ENCODE measurements around the gene PEX10.

The PEX10 gene

GRCh38 chr1:2376261-2376741, 36.1 kb downstream of the PEX10 start:
- no peak for DNase-seq (ENCODE audit: low read depth in 1 of 2, low spot score in 1 of 2)

- no peak for DNase-seq (ENCODE audit: low read depth in 1 of 2, low spot score in 1 of 2)
Observed at GRCh38 chr1:2375923-2376260, 36.5 kb downstream of the PEX10 start.

DNA sequence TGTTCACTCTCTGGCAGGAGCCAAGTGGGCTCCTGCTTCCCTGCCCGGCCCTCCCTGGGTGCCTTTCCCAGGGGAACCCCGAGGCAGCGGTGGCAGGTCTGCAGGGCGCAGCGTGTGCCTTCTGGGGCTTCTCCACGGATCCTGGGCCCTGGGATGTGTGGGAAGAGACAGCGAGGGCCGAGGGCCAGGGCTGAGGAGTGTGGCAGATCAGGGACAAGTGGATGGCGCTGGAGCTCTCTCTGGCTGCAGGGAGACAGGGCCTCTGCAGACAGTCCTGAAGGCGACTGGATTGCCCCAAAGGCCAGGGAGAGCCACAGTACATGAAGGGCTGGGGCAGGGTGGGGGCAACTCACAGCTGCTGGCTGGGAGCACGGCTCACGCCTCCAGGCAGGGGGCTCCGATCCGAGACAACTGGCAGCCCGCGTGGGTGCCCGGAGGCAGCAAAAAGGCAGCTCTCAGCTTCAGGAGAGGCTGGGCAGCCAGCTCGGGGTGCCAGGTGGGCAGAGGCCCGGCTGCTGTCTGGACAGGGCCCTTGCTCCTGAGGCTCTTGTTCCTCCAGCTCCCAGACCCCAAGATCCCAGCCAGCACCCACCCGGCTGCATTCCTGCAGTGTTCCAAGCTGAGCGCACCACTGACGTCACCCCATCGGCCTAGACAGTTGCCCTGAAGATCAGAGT, 37.0 kb downstream of the PEX10 start:
- no peak for DNase-seq (ENCODE audit: low read depth in 1 of 2, low spot score in 1 of 2)

DNA sequence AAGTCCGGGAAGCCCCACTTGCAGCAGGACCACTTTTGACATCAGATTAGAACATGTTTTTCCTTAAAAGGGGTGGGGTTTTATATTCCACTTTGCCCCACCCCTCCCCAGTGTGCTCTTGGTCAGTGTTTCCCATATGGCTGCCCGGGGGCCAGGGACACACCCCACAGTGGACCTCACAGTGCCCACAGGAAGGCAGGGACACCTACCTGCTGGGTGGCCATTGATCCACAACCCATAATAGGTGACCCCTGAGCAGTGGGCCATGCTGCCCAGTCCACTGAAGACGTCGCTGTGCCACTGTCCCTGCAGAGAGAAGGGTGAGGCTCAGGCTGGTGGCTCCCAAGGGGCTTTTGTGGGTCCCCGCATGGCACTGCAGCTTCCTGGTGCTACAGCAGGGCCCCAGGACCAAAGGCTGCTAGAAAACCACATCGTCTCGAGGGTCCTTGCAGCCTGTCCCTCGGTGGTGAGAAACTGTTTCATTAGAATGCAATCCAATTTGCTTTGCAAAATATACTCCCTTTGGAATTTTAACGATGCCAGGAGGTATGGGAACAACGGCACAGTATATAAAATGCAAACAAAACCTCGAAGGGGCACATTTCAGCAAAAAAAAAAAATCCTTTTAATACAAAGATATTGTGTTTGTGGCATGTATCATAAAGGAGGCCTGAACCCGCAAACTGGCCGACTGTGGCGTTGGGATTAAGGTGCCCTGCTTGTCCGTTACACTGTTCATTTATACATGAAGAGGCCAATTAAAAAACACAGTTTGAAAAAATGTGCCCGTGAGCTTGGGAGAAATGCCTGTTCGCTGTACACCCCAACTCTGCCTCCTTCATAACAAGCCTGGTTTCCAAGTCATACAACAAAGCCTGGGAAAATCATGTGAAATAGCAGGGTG, 37.9 kb downstream of the PEX10 start:
- DNase-seq (ENCODE audit: low read depth in 1 of 2, low spot score in 1 of 2), result no peak

DNA sequence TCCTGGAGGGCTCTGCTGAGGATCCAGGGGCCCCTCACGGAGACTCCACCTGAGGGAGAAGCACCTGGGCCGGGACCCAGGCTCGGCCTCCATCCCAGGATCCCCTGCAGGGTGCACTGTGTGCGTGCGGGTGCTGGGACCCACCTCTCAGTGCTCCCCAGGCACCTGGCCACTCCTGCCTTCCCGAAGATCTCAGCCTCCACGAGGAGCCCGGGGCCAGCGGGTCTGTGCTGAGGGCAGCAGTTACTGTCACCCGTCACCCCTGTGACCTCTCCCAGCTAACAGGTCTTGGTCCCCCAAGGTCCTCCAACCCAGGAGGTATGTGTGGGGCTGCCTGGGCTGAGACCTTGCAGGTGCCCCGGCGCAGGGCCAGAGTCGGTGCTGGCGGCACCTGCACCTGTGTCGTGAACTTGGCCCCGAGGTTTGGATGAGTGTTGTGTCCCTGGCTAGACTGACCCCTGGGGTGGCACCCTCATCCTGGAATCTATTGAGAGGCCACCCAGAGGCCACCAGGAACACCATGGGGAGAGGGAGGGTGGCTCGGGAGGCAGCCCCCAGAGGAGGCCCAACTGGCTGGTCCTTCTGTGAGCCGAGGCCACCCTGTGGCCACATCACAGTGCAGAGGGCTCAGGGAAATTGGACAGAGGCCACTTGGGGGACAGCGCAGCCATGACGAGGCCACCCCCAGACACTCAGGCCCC, 38.7 kb downstream of the PEX10 start:
- DNase-seq (ENCODE audit: low read depth in 1 of 2, low spot score in 1 of 2), result no peak

GRCh38 chr1:2372551-2373490, 39.5 kb downstream of the PEX10 start:
- no peak for DNase-seq (ENCODE audit: low read depth in 1 of 2, low spot score in 1 of 2)

DNA sequence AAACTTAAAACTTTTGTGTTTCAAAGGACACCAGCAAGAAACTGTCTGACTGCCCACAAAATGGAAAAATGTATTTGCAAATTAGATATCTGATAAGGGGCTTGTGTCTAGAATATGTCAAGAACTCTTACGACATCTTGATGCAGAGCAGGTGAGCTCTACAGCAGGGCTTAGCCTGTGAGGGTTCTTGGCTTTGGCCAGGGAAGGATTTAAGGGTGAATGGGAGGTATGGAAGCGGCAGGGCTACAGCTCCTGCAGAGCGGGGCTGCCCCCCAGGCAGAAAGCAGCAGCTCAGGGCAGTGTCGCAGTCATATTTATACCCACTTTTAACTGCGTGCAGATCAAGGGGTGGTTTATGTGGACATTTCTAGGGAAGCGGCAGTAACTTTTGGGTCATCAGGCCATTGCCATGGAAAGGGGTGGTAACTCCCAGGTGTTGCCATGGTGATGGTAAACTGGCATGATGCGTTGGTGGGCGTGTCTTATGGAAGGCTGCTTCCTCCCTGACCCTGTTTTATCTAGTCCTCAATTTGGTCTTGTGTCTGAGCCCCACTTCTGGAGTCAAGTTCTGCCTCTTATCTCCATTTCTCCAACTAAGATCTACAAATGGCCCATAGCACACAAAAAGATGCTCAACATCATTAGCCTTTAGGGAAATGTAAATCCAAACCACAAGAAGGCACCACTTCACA, 44.2 kb downstream of the PEX10 start:
- DNase-seq (ENCODE audit: low read depth in 1 of 2, low spot score in 1 of 2), result no peak

DNA sequence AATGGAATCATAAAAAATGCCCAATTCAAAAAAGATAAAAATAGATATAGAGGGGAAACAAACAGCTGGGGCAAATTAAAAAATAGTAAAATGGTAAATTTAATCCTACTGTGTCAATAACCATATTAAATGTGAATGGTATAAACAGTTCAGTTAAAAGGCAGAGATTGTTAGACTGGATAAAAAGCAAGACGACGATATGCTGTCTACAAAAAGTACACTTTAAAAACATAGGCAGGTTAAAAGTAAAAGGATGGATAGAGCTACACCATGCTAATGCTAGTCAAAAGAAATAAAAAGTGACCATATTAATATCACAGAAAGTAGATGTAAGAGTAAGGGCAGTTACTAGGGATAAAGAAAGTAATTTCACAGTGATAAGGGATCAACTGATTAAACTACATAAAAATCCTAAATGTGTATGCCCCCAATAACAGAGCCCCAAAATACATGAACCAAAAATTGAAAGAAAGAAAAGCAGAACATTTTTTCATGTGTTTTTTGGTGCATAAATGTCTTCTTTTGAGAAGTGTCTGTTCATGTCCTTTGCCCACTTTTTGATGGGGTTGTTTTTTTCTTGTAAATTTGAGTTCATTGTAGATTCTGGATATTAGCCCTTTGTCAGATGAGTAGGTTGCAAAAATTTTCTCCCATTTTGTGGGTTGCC, 48.4 kb downstream of the PEX10 start:
- DNase-seq (ENCODE audit: low read depth in 1 of 2, low spot score in 1 of 2), result no peak

- DNase-seq (ENCODE audit: low read depth in 1 of 2, low spot score in 1 of 2), result no peak
Observed at GRCh38 chr1:2360588-2361364, 51.6 kb downstream of the PEX10 start.

DNA sequence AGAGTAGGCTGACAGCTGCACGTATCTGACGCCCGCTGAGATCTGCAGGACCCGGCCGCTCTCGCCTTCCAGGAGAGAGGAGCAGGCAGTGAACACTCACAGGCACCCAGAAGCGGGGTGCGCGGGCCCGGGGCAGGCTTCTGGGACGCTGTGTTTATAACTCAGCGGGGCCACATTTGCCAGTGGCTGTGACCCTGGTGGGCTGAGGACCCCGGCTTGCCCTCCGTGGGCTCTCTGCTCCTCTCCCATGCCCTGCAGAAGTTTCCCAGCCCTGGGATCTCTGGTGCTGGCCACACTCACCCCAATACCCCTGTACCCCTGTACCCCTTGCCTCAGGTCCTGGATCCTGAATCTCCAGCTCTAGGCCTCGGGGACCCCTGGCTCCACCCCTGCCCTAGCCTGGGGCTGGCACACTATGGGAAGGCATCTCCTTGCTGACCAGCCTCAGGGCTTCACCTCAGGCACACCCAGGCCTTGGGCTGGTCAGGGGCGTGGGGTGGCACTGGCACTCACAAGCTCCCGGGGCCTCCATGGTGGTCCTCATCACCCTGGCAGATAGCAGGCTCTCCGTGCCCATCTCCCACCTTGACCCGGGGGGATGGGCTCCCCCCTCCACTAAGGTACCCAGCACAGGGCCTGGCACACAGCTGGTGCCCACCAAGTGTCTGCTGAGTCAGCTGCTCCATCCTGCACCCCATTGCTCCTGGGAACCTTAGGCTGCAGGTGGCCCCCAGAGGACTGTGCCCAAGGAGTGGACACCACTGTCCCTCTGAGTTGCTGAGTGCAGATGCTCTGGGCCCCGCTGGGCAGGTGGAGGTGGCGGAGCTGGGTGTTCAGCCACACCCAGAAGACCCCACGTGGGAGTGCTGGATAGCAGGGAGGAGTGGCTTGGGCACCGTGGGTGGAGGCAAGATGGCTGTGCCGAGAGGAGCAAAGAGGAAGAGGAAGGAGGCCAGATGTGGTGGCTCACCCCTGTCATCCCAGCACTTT, 53.4 kb downstream of the PEX10 start:
- DNase-seq (ENCODE audit: low read depth in 1 of 2, low spot score in 1 of 2), result no peak

- no peak for DNase-seq (ENCODE audit: low read depth in 1 of 2, low spot score in 1 of 2)
Observed at GRCh38 chr1:2358072-2358471, 54.3 kb downstream of the PEX10 start.

DNA sequence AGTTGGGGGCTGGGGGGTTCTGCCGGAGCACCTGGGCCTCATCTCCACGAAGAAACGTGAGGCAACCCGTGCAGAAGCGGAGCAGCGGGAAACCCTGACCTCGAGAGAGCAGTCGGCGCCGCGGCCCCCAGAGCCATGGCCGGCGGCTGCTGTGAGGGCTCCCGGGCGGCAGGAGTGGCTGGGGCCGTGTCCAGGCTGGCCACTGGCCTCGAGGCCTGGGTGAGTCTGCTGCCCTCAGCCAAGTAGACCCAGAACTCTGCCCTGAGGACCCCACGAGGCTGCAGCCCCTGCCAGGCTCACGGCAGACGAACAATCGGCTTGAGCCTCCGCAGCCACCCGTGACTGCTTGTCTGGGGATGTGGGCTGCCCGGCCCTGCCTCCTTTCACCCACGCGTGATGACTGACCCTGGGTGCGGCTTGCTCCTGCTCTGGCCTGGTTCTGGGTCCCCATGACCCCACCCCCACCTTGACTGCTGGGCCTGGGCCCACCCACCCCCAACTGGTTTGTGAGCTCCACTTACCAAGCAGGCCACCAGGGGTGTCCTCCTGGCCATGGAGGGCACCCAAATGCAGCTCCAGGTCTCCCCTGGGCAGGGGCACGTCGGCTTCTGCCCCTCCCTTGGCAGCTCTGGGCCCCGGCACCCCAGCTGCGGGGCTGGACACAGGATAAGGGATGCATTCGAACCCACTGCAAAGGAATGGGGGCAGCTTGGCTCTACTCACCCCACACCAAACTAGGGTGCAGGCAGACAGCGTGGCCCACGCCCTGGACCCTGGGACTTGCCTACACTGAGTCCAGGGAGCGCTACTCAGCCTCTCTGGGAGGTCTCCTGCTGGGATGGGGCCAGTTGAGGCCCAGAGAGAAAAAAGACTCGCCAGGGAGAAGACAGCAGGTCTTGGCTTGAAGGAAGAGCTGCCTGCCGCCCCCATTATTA, 55.2 kb downstream of the PEX10 start:
- no peak for DNase-seq (ENCODE audit: low read depth in 1 of 2, low spot score in 1 of 2)

- no peak for DNase-seq (ENCODE audit: low read depth in 1 of 2, low spot score in 1 of 2)
Observed at GRCh38 chr1:2356401-2356800, 56.0 kb downstream of the PEX10 start.

DNA sequence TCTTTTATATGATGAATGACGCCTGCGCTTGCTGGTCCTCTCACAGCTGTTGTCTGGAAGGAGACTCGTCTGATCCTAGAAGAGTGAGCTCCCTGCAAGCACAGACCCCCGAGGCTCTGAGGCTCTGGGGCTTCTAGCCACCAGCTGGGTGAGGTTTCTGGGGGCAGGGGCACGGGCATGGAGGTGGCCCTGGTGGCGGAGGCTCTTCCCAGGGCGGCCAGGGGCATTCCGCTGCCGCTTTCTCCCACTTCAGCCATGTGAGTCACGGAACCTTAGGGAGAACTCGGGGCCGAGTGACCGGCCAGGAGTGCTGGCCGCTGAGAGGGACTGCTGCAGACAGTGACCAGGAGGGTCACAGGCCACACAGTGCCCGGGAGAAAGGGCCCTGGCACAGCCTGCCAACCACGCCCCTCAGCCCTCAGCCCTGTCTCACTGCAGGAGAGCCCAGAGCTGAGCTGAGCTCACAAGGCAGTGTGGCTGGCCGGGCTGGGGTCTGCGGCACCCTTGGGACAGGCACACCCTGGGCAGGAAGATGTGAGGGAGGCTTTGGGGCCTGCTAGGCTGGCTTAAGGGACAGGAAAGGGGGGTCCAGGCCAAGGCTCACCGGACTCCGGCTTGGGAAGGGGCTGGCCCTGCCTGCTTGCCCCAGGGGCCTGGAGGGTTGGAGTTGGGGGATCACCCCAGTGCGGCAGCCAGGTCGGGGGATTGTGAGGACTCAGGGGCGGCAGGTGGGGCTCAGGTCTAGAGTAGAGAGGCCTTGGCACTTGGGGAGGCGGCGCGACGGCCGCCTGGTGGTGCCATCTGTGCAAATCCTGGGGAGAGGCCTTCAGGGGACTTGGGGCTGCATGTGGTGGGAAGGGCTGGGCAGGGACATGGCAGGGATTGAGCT, 56.7 kb downstream of the PEX10 start:
- no peak for DNase-seq (ENCODE audit: low read depth in 1 of 2, low spot score in 1 of 2)

DNA sequence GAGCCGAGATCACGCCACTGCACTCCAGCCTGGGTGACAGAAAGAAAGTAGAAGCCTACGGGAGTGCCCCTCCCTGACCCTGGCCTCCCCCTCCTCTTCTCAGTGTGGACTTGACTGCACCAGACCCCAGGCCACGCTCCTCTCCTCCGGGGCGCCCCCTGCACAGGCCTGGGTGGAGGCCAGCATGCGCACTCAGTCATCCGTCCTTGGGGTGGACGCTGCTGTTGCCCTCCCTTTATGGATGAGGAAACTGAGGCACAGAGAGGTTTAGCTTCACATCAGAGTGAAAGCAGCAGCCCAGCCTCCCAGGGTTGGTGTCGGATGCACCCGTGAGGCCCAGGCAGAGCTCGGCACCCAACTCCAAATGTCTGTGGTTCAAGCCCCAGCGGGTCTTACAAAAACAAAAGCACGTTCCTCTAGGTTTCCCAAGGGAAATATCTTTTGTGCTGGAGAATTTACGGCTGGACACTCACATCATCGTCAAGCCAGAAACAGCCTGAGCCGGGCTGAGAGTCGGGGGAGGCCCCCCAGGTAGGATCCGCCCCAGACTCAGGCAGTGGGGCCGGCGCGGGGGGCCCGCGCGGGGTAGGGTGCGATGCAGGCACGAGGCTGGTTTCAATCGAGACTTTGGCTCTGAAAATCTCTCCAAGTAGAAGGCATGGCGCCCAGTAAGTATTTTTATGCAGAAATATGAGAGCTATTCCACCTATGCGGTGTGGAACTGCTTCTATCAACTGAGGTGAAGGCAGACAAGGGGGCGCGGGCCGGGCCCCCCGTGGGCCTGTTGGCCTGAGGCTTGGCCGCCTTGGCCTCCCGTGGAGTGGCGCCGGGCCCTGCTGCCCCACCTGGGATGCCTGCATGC, 57.6 kb downstream of the PEX10 start:
- no peak for DNase-seq (ENCODE audit: low read depth in 1 of 2, low spot score in 1 of 2)

All from activated CD4-positive, alpha-beta T cell treated with anti-CD3 and anti-CD28 coated beads, Interleukin-2, amount 50 U/mL, for 24 hours (primary cell).